Colonic mucosa (tissue), 4 donors: ENCODE data around the gene TP53I13. TPM values are rescaled to one million over a fixed set of nuclear protein-coding genes. Genes with fewer than 3 reads are reported as not detected.

Experiments
- DNase-seq: peaks from one replicate; pipeline ENCODE4 v3.0.0-alpha.2; 2020
- H3K27ac ChIP-seq: fragments of 200-600 bp; one replicate; pipeline ENCODE4 v1.8.0; 2021
- H3K27me3 ChIP-seq: fragments of 200-600 bp; one replicate; pipeline ENCODE4 v1.8.0; 2021
- H3K36me3 ChIP-seq: fragments of 200-600 bp; one replicate; pipeline ENCODE4 v1.8.0; 2021
- H3K4me1 ChIP-seq: fragments of 200-600 bp; one replicate; pipeline ENCODE4 v1.8.0; 2021; ENCODE audit warnings: mild to moderate bottlenecking
- H3K4me3 ChIP-seq: fragments of 200-600 bp; one replicate; pipeline ENCODE4 v1.8.0; 2021
- H3K9ac ChIP-seq, 2 donors: one replicate each; pipeline ENCODE4 v1.7.0; 2013; ENCODE audit warnings: control low read depth in 2 of 2, low read depth in 2 of 2, low read length in 2 of 2
- H3K9me3 ChIP-seq: fragments of 200-600 bp; one replicate; pipeline ENCODE4 v1.8.0; 2021
- CTCF ChIP-seq: fragments of 200-600 bp; IDR thresholded peaks from one replicate; pipeline ENCODE4 v1.8.0; 2022; ENCODE audit warnings: antibody characterized with exemption, mild to moderate bottlenecking
- intact Hi-C: fragments of 100-400 bp; cut with DNase I; formaldehyde crosslinking; loops from one replicate; pipeline ENCODE4 v1.14.1; 2022
- total RNA-seq, 2 donors: library from RNA; stranded (reverse); fragmentation: NEBNext Ultra II Directional in 1 of 2; extraction: Animal tissue kit (Norgen Biotek cat#: 25700) in 1 of 2; gene quantifications; one replicate each; pipeline ENCODE4 v1.2.1, GENCODE V29; 2021
- donor health status: healthy.
- donor health status: DM: no; HTN: no; CAD: no.
- donor health status: DM: no; HTN: no; CAD: no.

TP53I13 gene
- total RNA-seq, 2 donors from 2014 or later = 41.2 to 91.2 TPM

- Histone ChIP-seq H3K36me3 (peaks cover 6% of the 10 kb centered on the region), H3K9ac (peak overlapping the region in 1 of 2 donors; percentile 6), H3K9me3 (no peaks in the 10 kb centered on the region), H3K27me3 (no peaks in the 10 kb centered on the region), H3K4me3 (peak overlapping the region; percentile 3), H3K4me1 (peaks cover 4% of the 10 kb centered on the region), H3K27ac (no peak overlapping the region)
- intact Hi-C loops = no loop called here
- peak; percentile 26 for TF ChIP-seq CTCF
- DNase-seq = peak; percentile 47
Measured at GRCh38 chr17:29572691-29573557, 4.4 kb downstream of the TP53I13 start.

- Histone ChIP-seq H3K27me3 (no peaks in the 10 kb centered on the region), H3K9ac (peak overlapping the region in 1 of 2 donors; percentile 6), H3K27ac (no peak overlapping the region), H3K4me3 (no peak overlapping the region), H3K9me3 (no peaks in the 10 kb centered on the region), H3K36me3 (peaks cover 6% of the 10 kb centered on the region), H3K4me1 (peaks cover 4% of the 10 kb centered on the region)
- intact Hi-C loops = no loop called here
- no peak for DNase-seq
- TF ChIP-seq CTCF = no peak
Measured at GRCh38 chr17:29573558-29573869, 5.0 kb downstream of the TP53I13 start.

GRCh38 chr17:29573871-29574731, 5.6 kb downstream of the TP53I13 start:
- Histone ChIP-seq H3K27ac (peak overlapping the region; percentile 57), H3K36me3 (peaks cover 6% of the 10 kb centered on the region), H3K4me1 (peaks cover 4% of the 10 kb centered on the region), H3K27me3 (no peaks in the 10 kb centered on the region), H3K4me3 (no peak overlapping the region), H3K9me3 (no peaks in the 10 kb centered on the region), H3K9ac (peak overlapping the region in 1 of 2 donors; percentile 56)
- TF ChIP-seq CTCF = no peak
- intact Hi-C loops = no loop called here
- DNase-seq = peak; percentile 16

- peak; percentile 84 for DNase-seq
- no peak for TF ChIP-seq CTCF
- peaks cover 6% of the 10 kb centered on the region for H3K36me3 ChIP-seq
- H3K4me1 ChIP-seq = peaks cover 4% of the 10 kb centered on the region
- H3K27me3 ChIP-seq = no peaks in the 10 kb centered on the region
- H3K9ac ChIP-seq = peak overlapping the region in 1 of 2 donors; percentile 56
- H3K9me3 ChIP-seq = no peaks in the 10 kb centered on the region
- no peak overlapping the region for H3K4me3 ChIP-seq
- peak overlapping the region; percentile 57 for H3K27ac ChIP-seq
- intact Hi-C loops = no loop called here
Measured at GRCh38 chr17:29574732-29575510, 6.4 kb downstream of the TP53I13 start.
